ENCODE results near the gene SLC9A1.
A peak's percentile ranks its signal among the peaks of the same experiment; 100 is the strongest.

SLC9A1 gene

GRCh38 chr1:27084107-27084506 lies 70.8 kb downstream of the SLC9A1 start:
- no peak for TF ChIP-seq CTCF (conservative IDR thresholded peaks at IDR 0.05; ENCODE audit: low read length)

DNA sequence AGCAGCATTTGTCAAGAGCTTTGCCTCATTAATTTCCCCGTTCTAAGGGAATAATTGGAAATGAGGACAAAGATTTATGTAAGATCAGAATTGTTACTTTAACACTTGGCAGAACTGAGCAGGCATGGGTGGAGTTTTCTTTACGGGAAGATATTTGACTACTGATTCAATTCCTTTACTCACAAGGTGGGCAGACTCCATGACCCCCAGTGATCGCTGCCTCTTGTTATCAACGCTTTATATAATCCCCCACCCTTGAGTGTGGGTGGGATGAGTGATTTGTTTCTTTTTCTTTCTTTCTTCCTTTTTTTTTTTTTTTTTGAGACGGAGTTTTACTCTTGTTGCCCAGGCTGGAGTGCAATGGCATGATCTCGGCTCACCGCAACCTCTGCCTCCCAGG lies 77.0 kb downstream of the SLC9A1 start:
- DNase-seq (ENCODE audit: low read depth) = no peak
- H3K4me3 ChIP-seq (ENCODE audit: low read length) = no peak overlapping the region
- no peak for TF ChIP-seq CTCF (conservative IDR thresholded peaks at IDR 0.05; ENCODE audit: low read length)

More at GRCh38 chr1:27084107-27084506, 70.8 kb downstream of the SLC9A1 start:
- no peak overlapping the region for H3K4me3 ChIP-seq (ENCODE audit: low read length)
- DNase-seq (ENCODE audit: low read depth) = no peak

GRCh38 chr1:27076803-27077202 lies 78.1 kb downstream of the SLC9A1 start:
- no peak for DNase-seq (ENCODE audit: low read depth)
- no peak for TF ChIP-seq CTCF (conservative IDR thresholded peaks at IDR 0.05; ENCODE audit: low read length)
- no peak overlapping the region for H3K4me3 ChIP-seq (ENCODE audit: low read length)

- no peak overlapping the region for H3K4me3 ChIP-seq (ENCODE audit: low read length)
- TF ChIP-seq CTCF (conservative IDR thresholded peaks at IDR 0.05; ENCODE audit: low read length) = no peak
- no peak for DNase-seq (ENCODE audit: low read depth)
These were observed 80.6 kb downstream of the SLC9A1 start for GRCh38 chr1:27074175-27074780.

DNA sequence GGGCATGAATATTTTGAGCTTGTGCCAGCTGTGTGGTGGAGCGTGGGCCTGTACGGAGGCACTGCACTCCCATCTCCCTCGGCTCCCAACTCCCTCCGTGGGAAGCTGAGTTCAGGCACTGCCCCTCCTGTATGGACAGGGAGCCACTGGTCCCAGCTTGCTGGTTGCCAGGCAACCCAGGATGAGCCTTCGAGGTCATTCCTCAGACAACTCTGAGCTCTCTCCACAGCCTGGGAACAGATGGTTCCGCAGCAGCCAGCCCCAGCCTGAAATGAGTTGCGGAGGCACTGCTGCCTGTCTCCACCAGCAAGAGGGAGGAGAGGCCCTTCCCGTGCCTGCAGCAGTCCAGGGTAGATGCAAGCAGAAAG lies 83.9 kb downstream of the SLC9A1 start:
- peak; percentile 74 for DNase-seq (ENCODE audit: low read depth)
- TF ChIP-seq CTCF (conservative IDR thresholded peaks at IDR 0.05; ENCODE audit: low read length) = no peak
- no peak overlapping the region for H3K4me3 ChIP-seq (ENCODE audit: low read length)

DNA sequence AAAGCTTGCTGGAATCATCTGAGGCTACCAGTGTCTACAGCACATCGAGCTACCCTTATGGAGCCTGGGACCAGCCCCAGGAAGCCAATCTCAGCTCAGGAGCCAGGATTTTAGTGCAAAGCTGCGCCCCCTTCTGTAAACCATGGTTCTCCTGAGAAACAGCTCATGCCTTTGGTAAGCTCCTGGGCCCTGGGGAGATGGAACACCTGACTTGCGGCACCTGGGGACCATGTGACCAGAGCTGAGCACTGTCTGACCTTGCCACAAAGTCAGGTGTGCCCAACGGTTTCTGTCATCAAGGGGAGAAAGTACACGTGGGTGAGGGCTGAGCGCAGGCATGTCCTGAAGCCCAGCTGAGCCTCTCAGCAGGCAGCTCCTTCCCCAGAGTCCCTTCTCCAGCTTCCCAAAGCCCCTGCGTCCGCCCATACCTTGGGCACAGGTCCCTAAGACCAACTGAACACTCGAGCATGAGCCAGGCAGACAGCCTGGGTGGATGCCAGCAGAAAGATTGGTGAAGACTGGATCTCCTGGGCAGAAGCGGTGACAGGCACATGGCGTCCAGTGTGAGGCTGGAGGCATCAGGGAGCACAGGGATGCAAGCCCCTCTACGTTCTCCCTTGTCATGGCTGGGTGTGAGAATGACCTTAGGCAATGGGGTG lies 84.4 kb downstream of the SLC9A1 start:
- no peak for DNase-seq (ENCODE audit: low read depth)
- no peak for TF ChIP-seq CTCF (conservative IDR thresholded peaks at IDR 0.05; ENCODE audit: low read length)
- no peak overlapping the region for H3K4me3 ChIP-seq (ENCODE audit: low read length)

DNA sequence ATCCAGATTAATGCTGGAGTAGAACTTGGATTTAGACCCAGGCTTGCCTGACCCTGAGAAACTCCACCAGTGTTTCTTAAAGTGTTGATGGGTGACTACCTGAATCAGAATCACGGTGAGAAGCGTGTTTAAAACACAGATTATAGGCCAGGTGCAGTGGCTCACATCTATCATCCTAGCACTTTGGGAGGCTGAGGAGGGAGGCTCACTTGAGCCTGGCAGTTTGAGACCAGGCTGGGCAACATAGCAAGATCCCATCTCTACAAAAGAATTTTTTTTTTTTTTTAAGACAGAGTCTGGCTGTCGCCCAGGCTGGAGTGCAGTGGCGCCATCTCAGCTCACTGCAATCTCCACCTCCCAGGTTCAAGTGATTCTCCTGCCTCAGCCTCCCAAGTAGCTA lies 86.0 kb downstream of the SLC9A1 start:
- no peak overlapping the region for H3K4me3 ChIP-seq (ENCODE audit: low read length)
- no peak for TF ChIP-seq CTCF (conservative IDR thresholded peaks at IDR 0.05; ENCODE audit: low read length)
- DNase-seq (ENCODE audit: low read depth) = no peak

Data from AG10803 (cell line).